Stomach (tissue), 4 donors: Measurements from ENCODE around the gene SCUBE3.

Source experiments
- EP300 ChIP-seq: sonication (generic); formaldehyde crosslinking; IDR thresholded peaks from one replicate; pipeline ENCODE4 v1.6.1; 2017; ENCODE audit warnings: antibody characterized with exemption
- POLR2A ChIP-seq, 4 donors: fragments of 450-650 bp; IDR thresholded peaks; one replicate each; pipeline ENCODE4 v1.6.1; 2016; ENCODE audit warnings: antibody characterized with exemption in 4 of 4, control low read depth in 2 of 4, mild to moderate bottlenecking in 1 of 4, moderate library complexity in 1 of 4
- POLR2AphosphoS5 ChIP-seq, 3 donors: sonication (generic); formaldehyde crosslinking; IDR thresholded peaks; one replicate each; pipeline ENCODE4 v1.6.1; 2016; ENCODE audit warnings: antibody characterized with exemption in 3 of 3
- TF ChIP-seq, protein P1 (sequence below), 7 experiments: fragments of 450-650 bp in 4 of 7; fragments of 200-600 bp in 3 of 7; sonication (generic) in 3 of 7; IDR thresholded peaks; one replicate each; pipeline ENCODE4 v1.5.1; 2016 to 2019; ENCODE audit warnings: antibody characterized with exemption in 7 of 7, control low read depth in 2 of 7, mild to moderate bottlenecking in 1 of 7

DNA sequence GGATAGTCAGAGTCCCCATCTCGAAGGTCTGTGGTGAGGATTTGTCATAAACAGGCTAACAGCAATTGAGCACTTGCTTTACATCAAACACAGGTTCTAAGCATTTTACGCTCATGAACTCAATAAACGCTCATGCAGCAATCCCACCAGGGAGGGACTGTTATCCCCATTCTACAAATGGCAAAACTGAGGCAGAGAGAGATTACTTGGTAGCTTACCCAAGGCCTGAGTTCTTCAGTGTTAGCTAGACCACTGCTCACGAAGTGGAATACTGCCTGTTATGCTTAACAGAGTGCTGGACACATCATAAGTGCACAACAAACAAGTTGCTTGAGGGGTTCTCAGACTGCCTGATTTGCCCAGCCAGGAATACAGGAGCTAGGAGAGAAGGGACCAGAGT lies 48.9 kb upstream of the SCUBE3 start:
- TF ChIP-seq POLR2AphosphoS5 (IDR thresholded peaks at IDR 0.05), result no peak
- no peak for TF ChIP-seq POLR2A (IDR thresholded peaks at IDR 0.05)
- TF ChIP-seq, protein P1, sequence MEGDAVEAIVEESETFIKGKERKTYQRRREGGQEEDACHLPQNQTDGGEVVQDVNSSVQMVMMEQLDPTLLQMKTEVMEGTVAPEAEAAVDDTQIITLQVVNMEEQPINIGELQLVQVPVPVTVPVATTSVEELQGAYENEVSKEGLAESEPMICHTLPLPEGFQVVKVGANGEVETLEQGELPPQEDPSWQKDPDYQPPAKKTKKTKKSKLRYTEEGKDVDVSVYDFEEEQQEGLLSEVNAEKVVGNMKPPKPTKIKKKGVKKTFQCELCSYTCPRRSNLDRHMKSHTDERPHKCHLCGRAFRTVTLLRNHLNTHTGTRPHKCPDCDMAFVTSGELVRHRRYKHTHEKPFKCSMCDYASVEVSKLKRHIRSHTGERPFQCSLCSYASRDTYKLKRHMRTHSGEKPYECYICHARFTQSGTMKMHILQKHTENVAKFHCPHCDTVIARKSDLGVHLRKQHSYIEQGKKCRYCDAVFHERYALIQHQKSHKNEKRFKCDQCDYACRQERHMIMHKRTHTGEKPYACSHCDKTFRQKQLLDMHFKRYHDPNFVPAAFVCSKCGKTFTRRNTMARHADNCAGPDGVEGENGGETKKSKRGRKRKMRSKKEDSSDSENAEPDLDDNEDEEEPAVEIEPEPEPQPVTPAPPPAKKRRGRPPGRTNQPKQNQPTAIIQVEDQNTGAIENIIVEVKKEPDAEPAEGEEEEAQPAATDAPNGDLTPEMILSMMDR (IDR thresholded peaks at IDR 0.05), result no peak
- no peak for TF ChIP-seq EP300
